Measurements from ENCODE around the gene CHMP1A.
A peak's percentile ranks its signal among the peaks of the same experiment; 100 is the strongest.
"Not testable (repeated sequence)": the region's sequence is repeated elsewhere in the genome, so short reads cannot be mapped to it uniquely, and the experiment has no call there.

Gene CHMP1A

DNA sequence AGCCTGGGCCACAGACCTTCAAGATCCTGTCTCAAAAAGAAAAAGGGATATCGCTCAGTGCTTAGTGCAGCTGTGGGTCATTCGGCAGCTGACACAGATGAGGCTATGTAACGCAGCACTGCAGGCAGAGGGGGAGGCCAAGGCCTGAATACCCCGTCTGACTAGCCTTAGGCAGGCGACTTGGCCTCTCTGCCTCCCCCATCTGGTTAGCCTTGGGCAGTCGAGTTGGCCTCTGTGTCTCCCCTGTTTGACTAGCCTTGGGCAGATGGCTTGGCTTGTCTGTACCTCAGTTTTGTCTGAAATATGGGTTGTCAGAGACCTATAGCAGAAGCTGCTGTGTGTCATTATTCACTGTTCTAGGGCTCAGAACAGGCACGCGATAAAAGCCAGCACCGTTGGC lies 10.1 kb upstream of the CHMP1A start:
- TF ChIP-seq, protein P1, sequence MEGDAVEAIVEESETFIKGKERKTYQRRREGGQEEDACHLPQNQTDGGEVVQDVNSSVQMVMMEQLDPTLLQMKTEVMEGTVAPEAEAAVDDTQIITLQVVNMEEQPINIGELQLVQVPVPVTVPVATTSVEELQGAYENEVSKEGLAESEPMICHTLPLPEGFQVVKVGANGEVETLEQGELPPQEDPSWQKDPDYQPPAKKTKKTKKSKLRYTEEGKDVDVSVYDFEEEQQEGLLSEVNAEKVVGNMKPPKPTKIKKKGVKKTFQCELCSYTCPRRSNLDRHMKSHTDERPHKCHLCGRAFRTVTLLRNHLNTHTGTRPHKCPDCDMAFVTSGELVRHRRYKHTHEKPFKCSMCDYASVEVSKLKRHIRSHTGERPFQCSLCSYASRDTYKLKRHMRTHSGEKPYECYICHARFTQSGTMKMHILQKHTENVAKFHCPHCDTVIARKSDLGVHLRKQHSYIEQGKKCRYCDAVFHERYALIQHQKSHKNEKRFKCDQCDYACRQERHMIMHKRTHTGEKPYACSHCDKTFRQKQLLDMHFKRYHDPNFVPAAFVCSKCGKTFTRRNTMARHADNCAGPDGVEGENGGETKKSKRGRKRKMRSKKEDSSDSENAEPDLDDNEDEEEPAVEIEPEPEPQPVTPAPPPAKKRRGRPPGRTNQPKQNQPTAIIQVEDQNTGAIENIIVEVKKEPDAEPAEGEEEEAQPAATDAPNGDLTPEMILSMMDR (IDR thresholded peaks at IDR 0.05; ENCODE audit: low read length, missing control alignments): no peak
- no peak for DNase-seq (ENCODE audit: low read depth)
- no peak overlapping the region for H3K4me3 ChIP-seq (replicated peaks; ENCODE audit: low read depth, low read length)

DNA sequence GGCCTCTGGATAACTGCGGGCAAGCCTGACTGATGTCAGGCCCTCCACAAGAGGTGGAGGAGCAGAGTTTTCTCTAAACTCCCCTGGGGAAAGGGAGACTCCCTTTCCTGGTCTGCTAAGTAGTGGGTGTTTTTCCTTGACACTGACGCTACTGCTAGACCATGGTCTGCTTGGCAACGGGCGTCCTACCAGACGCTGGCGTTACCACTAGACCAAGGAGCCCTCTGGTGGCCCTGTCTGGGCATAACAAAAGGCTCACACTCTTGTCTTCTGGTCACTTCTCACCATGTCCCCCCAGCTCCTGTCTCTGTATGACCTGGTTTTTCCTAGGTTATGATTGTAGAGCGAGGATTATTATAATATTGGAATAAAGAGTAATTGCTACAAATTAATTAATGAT lies 9.5 kb upstream of the CHMP1A start:
- H3K4me3 ChIP-seq (replicated peaks; ENCODE audit: low read depth, low read length): not testable (repeated sequence)
- TF ChIP-seq, protein P1 (IDR thresholded peaks at IDR 0.05; ENCODE audit: low read length, missing control alignments): peak; percentile 44
- peak; percentile 56 for DNase-seq (ENCODE audit: low read depth)

DNA sequence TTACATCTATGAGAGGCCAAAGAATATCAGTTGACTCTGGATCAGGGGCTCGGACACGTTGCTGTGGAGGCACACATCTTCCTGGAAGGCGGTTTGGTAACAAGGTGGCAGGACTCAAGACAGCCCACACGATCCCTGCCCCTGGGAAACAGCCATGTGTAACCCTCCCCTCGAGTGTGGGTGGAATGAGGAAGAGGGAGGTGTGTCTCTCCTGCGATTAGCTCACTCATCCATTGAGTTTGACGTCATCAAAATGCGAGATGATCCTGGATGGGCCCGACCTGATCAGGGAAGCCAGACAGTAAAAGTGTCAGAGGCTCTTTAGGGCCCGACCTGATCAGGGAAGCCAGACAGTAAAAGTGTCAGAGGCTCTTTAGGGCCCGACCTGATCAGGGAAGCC lies 6.7 kb upstream of the CHMP1A start:
- H3K4me3 ChIP-seq (replicated peaks; ENCODE audit: low read depth, low read length); DNase-seq (ENCODE audit: low read depth): not testable (repeated sequence)

DNA sequence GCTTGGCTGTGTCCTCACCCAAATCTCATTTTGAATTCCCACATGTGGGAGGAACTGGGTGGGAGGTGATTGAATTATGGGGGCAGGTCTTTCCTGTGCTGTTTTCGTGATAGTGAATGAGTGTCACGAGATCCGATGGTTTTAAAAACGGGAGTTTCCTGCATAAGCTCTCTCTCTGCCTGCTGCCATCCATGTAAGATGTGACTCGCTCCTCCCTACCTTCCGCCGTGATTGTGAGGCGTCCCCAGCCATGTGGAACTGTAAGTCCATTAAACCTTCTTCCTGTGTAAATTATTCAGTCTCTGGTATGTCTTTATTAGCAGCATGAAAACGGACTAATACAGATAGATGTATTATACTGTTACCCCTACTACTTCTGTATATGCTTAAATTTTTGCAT lies 3.7 kb upstream of the CHMP1A start:
- no peak for DNase-seq (ENCODE audit: low read depth)
- TF ChIP-seq, protein P1 (IDR thresholded peaks at IDR 0.05; ENCODE audit: low read length, missing control alignments): no peak
- no peak overlapping the region for H3K4me3 ChIP-seq (replicated peaks; ENCODE audit: low read depth, low read length)

DNA sequence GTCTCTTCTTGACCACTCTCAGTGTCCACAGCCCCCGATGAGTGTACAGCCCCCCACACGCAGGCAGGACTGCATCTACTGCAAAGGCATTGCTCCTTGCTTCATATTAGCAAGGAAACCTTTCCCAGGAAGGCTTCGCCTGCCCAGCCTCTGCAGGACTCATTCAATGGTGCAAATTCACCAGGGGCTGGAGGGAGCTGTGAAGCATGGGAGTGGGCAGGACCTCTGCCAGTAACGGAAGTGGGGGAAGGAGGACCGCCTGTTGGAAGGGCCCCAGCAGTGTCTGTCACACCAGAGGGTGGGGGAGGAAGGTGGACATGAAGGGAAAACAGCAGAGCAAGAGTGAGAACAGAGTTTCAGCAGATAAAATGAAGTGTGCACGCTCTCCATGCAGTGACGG lies 2.6 kb upstream of the CHMP1A start:
- no peak overlapping the region for H3K4me3 ChIP-seq (replicated peaks; ENCODE audit: low read depth, low read length)
- TF ChIP-seq, protein P1 (IDR thresholded peaks at IDR 0.05; ENCODE audit: low read length, missing control alignments): no peak
- no peak for DNase-seq (ENCODE audit: low read depth)

DNA sequence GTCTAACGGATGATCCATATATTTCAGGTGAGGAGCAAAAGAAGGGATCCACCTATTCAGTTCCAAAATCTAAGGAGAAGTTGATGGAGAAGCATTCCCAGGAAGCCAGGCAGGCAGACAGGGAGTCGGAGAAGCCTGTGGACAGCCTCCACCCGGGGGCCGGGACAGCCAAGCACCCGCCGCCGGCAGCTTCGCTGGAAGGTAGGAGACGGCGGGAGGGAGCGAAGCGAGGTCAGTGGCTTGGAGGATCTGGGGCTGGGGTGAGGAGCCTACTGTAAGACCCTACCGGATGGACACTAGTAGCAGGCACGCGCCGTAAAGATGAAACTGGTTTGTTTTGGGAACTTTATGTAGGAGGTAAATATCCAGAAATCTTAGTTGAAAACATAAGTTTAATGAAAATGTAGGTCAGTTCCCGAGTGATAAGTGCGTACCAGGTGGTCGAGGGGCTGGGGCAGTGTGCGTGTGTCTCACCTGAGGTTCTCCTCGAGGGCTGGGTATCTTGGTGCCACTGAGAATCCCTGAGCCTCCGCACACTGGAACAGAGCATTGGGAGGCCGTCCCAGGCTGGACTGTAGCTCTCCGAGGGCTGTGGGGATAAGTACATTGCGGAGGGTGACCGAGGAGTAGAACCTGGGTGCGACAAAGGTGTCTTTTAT lies 842 bp upstream of the CHMP1A start:
- DNase-seq (ENCODE audit: low read depth): peak; percentile 4
- H3K4me3 ChIP-seq (replicated peaks; ENCODE audit: low read depth, low read length): peak overlapping the region; percentile 94
- TF ChIP-seq, protein P1 (IDR thresholded peaks at IDR 0.05; ENCODE audit: low read length, missing control alignments): no peak

DNA sequence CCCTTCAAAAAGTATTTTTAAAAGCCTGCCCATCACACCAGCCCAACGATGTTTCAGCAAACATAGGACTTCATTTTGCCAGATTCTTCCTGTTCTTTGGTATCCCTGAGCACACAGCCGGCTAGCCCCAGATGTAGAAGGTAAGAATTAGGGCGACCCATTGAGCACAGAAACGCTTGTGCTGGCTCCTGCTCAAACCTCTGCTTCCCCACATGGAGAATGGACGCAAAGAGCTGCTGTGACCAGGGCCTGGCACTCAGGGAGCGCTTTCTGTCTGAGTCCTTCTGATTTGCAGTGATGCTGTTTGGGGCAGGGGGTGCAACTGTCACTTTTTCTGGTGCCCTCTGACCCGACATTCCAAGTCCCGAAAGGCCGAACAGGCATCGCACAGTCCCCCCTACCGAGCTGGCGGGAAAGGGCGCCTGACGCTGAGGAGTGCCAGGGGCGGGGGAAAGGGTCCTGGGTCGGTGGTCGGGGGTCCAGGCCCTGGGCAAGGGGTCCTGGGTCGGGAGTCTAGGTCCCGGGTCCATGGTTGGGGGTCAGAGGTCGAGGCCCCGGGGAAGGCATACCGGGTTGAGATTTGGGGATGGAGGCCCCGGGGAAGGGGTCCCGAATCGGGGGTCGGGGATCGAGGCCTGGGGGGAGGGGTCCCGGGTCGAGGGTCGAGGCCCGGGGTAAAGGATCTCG lies 930 bp downstream of the CHMP1A start:
- DNase-seq (ENCODE audit: low read depth): no peak
- TF ChIP-seq, protein P1 (IDR thresholded peaks at IDR 0.05; ENCODE audit: low read length, missing control alignments): no peak
- peak overlapping the region; percentile 94 for H3K4me3 ChIP-seq (replicated peaks; ENCODE audit: low read depth, low read length)

Measured in fibroblast of pulmonary artery (primary cell).